K562 (cell line): ENCODE data around the gene SLC4A9. TPM values are rescaled to one million over a fixed set of nuclear protein-coding genes. Genes with fewer than 3 reads are reported as not detected.

ENCODE experiments used
- DMBX1 ChIP-seq: fragments of 250-450 bp; sonication (Bioruptor Pico); IDR thresholded peaks from 2 replicates; pipeline ENCODE4 v1.8.0; 2022; ENCODE audit warnings: inconsistent platforms, mild to moderate bottlenecking, moderate library complexity, borderline replicate concordance
- HMG20A ChIP-seq: fragments of 450-650 bp; formaldehyde crosslinking; conservative IDR thresholded peaks from 2 replicates; pipeline ENCODE4 v1.4.0; 2020; ENCODE audit warnings: mild to moderate bottlenecking, mixed read lengths
- HNRNPLL ChIP-seq: fragments of 200-400 bp; formaldehyde crosslinking; IDR thresholded peaks from 2 replicates; pipeline ENCODE4 v1.6.1; 2017; ENCODE audit warnings: low read length, low read depth, mild to moderate bottlenecking; ENCODE audit not compliant: poor library complexity, severe bottlenecking
- MTA2 ChIP-seq: fragments of 450-650 bp; IDR thresholded peaks from 2 replicates; pipeline ENCODE4 v1.6.1; 2016; ENCODE audit warnings: low read depth
- ZBTB1 ChIP-seq: sonication (generic); formaldehyde crosslinking; IDR thresholded peaks from 2 replicates; pipeline ENCODE4 v1.8.1; 2023; ENCODE audit warnings: missing genetic modification reagents, low read depth, mild to moderate bottlenecking, borderline replicate concordance
- ZC3H4 ChIP-seq: sonication (generic); formaldehyde crosslinking; IDR thresholded peaks from 2 replicates; pipeline ENCODE4 v1.9.0; 2021; ENCODE audit warnings: missing genetic modification reagents, borderline replicate concordance
- polyA plus RNA-seq, 8 experiments: library from polyadenylated mRNA; depleted of rRNA in 4 of 8; stranded (reverse) in 5 of 8; unstranded in 3 of 8; fragments of >200 nt; fragmentation: Nextera tagmentation in 2 of 8; fragmentation: Illumina TruSeq in 1 of 8; extraction: Ambion mirVana in 2 of 8; extraction: Trizol in 1 of 8; gene quantifications; 2 replicates each; pipeline versions ENCODE4 v1.2.1 to v1.2.3, GENCODE V29; 2011 to 2014; ENCODE audit warnings: inconsistent platforms in 1 of 8, missing spikeins in 1 of 8
- total RNA-seq, 7 experiments: library from RNA; depleted of rRNA in 6 of 7; stranded (reverse); fragments of >200 nt in 6 of 7; fragmentation: Illumina TruSeq in 2 of 7; extraction: Trizol in 2 of 7; gene quantifications; 2 replicates each; pipeline versions ENCODE4 v1.2.1 to v1.2.3, GENCODE V29; 2011 to 2021; ENCODE audit warnings: low replicate concordance in 1 of 7
- TF ChIP-seq, protein P1 (sequence below): fragments of 450-650 bp; IDR thresholded peaks from 2 replicates; pipeline ENCODE4 v1.6.1; 2016; ENCODE audit warnings: low read depth, mild to moderate bottlenecking, moderate library complexity
- TF ChIP-seq, protein P2 (sequence below): IDR thresholded peaks from 3 replicates; pipeline ENCODE4 v1.6.1; 2011; ENCODE audit warnings: borderline replicate concordance, mild to moderate bottlenecking; ENCODE audit not compliant: insufficient read length, insufficient read depth
- TF ChIP-seq, protein P3 (sequence below): sonication (generic); formaldehyde crosslinking; IDR thresholded peaks from 2 replicates; pipeline ENCODE4 v1.8.0; 2022; ENCODE audit warnings: missing genetic modification reagents, mild to moderate bottlenecking, moderate library complexity, borderline replicate concordance
- TF ChIP-seq, protein P4 (sequence below): sonication (generic); formaldehyde crosslinking; IDR thresholded peaks from 2 replicates; pipeline ENCODE4 v1.8.0; 2022; ENCODE audit warnings: mild to moderate bottlenecking, missing genetic modification reagents, borderline replicate concordance
- TF ChIP-seq, protein P5 (sequence below): sonication (generic); IDR thresholded peaks from 2 replicates; pipeline ENCODE4 v1.6.1; 2016
- TF ChIP-seq, protein P6 (sequence below), 2 experiments: fragments of 450-650 bp in 1 of 2; IDR thresholded peaks; 2 replicates each; pipeline ENCODE4 v1.6.1; 2011 to 2017; ENCODE audit warnings: low read depth in 2 of 2, antibody characterized with exemption in 1 of 2, borderline replicate concordance in 1 of 2, low read length in 1 of 2, mild to moderate bottlenecking in 1 of 2, mixed read lengths in 1 of 2; ENCODE audit not compliant: control insufficient read depth in 1 of 2
- TF ChIP-seq, protein P7 (sequence below): fragments of 450-650 bp; formaldehyde crosslinking; conservative IDR thresholded peaks from 2 replicates; pipeline ENCODE4 v1.4.0; 2022; ENCODE audit warnings: mild to moderate bottlenecking, missing genetic modification characterization

SLC4A9 gene
- total and polyA plus RNA-seq, 9 of the 15 experiments (the other 6 are each of a cell fraction or from before 2014, with no cell fraction given), result 0.05 to 0.13 TPM; not detected in 7

DNA sequence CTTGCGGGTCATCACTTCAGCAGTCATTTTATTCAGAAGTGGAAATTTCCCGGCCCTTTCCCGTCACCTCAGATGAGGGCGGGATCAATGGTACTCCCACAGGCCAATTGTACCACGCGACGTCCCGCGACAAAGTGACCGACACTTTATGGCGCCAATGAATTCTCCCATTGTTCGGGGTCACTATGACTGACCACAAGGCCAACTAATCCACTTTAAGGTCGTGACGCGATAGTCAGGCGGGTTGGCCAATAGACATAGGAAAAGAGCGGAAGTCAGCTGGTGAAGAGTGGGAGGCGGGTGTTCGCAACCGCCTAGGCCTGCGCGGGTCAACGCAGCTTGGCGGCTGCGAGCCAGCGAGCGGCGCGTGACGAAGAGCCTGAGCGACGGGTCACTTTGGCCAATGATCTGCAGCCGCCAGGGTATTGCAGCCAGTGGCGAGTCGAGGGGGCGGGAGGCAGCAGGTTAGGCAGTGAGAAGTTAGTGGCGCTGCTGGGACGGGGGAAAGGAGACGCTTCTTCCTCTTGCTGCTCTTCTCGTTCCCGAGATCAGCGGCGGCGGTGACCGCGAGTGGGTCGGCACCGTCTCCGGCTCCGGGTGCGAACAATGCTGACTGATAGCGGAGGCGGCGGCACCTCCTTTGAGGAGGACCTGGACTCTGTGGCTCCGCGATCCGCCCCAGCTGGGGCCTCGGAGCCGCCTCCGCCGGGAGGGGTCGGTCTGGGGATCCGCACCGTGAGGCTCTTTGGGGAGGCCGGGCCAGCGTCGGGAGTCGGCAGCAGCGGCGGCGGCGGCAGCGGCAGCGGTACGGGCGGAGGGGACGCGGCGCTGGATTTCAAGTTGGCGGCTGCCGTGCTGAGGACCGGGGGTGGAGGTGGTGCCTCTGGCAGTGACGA, 41.6 kb downstream of the SLC4A9 start, which contains the start of gene ANKHD1 (continued):
- TF ChIP-seq HMG20A (CRISPR knock-in tag), result no peak
- TF ChIP-seq ZC3H4 (CRISPR knock-in tag), result peak; percentile 72; the same call in 1 of the 2 replicates
- TF ChIP-seq, protein P1, sequence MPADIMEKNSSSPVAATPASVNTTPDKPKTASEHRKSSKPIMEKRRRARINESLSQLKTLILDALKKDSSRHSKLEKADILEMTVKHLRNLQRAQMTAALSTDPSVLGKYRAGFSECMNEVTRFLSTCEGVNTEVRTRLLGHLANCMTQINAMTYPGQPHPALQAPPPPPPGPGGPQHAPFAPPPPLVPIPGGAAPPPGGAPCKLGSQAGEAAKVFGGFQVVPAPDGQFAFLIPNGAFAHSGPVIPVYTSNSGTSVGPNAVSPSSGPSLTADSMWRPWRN, result peak; percentile 69; the same call in 1 of the 2 replicates
- TF ChIP-seq MTA2, result no peak
- TF ChIP-seq, protein P2, sequence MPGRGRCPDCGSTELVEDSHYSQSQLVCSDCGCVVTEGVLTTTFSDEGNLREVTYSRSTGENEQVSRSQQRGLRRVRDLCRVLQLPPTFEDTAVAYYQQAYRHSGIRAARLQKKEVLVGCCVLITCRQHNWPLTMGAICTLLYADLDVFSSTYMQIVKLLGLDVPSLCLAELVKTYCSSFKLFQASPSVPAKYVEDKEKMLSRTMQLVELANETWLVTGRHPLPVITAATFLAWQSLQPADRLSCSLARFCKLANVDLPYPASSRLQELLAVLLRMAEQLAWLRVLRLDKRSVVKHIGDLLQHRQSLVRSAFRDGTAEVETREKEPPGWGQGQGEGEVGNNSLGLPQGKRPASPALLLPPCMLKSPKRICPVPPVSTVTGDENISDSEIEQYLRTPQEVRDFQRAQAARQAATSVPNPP, result no peak
- TF ChIP-seq, protein P3, sequence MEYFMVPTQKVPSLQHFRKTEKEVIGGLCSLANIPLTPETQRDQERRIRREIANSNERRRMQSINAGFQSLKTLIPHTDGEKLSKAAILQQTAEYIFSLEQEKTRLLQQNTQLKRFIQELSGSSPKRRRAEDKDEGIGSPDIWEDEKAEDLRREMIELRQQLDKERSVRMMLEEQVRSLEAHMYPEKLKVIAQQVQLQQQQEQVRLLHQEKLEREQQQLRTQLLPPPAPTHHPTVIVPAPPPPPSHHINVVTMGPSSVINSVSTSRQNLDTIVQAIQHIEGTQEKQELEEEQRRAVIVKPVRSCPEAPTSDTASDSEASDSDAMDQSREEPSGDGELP, result peak; percentile 98
- 0 out of 2 replicates have a peak, but pooled peaks have one; percentile 16 for TF ChIP-seq DMBX1
- peak; percentile 55 for TF ChIP-seq HNRNPLL
- TF ChIP-seq, protein P4, sequence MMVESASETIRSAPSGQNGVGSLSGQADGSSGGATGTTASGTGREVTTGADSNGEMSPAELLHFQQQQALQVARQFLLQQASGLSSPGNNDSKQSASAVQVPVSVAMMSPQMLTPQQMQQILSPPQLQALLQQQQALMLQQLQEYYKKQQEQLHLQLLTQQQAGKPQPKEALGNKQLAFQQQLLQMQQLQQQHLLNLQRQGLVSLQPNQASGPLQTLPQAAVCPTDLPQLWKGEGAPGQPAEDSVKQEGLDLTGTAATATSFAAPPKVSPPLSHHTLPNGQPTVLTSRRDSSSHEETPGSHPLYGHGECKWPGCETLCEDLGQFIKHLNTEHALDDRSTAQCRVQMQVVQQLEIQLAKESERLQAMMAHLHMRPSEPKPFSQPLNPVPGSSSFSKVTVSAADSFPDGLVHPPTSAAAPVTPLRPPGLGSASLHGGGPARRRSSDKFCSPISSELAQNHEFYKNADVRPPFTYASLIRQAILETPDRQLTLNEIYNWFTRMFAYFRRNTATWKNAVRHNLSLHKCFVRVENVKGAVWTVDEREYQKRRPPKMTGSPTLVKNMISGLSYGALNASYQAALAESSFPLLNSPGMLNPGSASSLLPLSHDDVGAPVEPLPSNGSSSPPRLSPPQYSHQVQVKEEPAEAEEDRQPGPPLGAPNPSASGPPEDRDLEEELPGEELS, result peak; percentile 56; the same call in 1 of the 2 replicates
- TF ChIP-seq, protein P5, sequence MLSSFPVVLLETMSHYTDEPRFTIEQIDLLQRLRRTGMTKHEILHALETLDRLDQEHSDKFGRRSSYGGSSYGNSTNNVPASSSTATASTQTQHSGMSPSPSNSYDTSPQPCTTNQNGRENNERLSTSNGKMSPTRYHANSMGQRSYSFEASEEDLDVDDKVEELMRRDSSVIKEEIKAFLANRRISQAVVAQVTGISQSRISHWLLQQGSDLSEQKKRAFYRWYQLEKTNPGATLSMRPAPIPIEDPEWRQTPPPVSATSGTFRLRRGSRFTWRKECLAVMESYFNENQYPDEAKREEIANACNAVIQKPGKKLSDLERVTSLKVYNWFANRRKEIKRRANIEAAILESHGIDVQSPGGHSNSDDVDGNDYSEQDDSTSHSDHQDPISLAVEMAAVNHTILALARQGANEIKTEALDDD, result no peak
- TF ChIP-seq, protein P6, sequence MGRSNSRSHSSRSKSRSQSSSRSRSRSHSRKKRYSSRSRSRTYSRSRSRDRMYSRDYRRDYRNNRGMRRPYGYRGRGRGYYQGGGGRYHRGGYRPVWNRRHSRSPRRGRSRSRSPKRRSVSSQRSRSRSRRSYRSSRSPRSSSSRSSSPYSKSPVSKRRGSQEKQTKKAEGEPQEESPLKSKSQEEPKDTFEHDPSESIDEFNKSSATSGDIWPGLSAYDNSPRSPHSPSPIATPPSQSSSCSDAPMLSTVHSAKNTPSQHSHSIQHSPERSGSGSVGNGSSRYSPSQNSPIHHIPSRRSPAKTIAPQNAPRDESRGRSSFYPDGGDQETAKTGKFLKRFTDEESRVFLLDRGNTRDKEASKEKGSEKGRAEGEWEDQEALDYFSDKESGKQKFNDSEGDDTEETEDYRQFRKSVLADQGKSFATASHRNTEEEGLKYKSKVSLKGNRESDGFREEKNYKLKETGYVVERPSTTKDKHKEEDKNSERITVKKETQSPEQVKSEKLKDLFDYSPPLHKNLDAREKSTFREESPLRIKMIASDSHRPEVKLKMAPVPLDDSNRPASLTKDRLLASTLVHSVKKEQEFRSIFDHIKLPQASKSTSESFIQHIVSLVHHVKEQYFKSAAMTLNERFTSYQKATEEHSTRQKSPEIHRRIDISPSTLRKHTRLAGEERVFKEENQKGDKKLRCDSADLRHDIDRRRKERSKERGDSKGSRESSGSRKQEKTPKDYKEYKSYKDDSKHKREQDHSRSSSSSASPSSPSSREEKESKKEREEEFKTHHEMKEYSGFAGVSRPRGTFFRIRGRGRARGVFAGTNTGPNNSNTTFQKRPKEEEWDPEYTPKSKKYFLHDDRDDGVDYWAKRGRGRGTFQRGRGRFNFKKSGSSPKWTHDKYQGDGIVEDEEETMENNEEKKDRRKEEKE (IDR thresholded peaks at IDR 0.05; ENCODE audit: borderline replicate concordance in 1 of 2, control insufficient read depth in 1 of 2, low read depth in 2 of 2, low read length in 1 of 2), result no peak
- TF ChIP-seq ZBTB1 (CRISPR knock-in tag), result no peak
- TF ChIP-seq, protein P7, sequence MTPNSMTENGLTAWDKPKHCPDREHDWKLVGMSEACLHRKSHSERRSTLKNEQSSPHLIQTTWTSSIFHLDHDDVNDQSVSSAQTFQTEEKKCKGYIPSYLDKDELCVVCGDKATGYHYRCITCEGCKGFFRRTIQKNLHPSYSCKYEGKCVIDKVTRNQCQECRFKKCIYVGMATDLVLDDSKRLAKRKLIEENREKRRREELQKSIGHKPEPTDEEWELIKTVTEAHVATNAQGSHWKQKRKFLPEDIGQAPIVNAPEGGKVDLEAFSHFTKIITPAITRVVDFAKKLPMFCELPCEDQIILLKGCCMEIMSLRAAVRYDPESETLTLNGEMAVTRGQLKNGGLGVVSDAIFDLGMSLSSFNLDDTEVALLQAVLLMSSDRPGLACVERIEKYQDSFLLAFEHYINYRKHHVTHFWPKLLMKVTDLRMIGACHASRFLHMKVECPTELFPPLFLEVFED (CRISPR knock-in tag), result 0 out of 2 replicates have a peak, but pooled peaks have one; percentile 63
